Natural killer cell treated with Interleukin-12 subunit alpha and Interleukin-12 subunit beta and Interleukin-15 and Interleukin-18, amount 100 ng/mL, for 72 hours (primary cell): ENCODE measurements around the gene RESF1. TPM values are rescaled to one million over a fixed set of nuclear protein-coding genes. Genes with fewer than 3 reads are reported as not detected.
A peak's percentile ranks its signal among the peaks of the same experiment; 100 is the strongest.

Source experiments
- ATAC-seq, 2 donors: fragments of 150-1000 bp; cut with Tn5 transposase in 1 of 2; sonication (Bioruptor Pico), chemical (Tn5 transposase) in 1 of 2; 2 replicates each; pipeline ENCODE4 v1.10.0; 2021
- DNase-seq: peaks from one replicate; pipeline ENCODE4 v3.0.0; 2022; ENCODE audit warnings: low spot score
- H3K27ac Mint-ChIP-seq, 2 donors: 1 replicate in 1 of 2; 2 replicates in 1 of 2; pipeline ENCODE4 v1.8.0; 2022; ENCODE audit warnings: mixed read lengths in 2 of 2, mild to moderate bottlenecking in 1 of 2, moderate library complexity in 1 of 2
- H3K27me3 Mint-ChIP-seq, 2 donors: 1 replicate in 1 of 2; 2 replicates in 1 of 2; pipeline ENCODE4 v1.8.0; 2022; ENCODE audit warnings: mixed read lengths in 2 of 2
- H3K36me3 Mint-ChIP-seq: one replicate; pipeline ENCODE4 v1.8.0; 2022; ENCODE audit warnings: mixed read lengths
- H3K4me1 Mint-ChIP-seq, 2 donors: 1 replicate in 1 of 2; 2 replicates in 1 of 2; pipeline ENCODE4 v1.8.0; 2022; ENCODE audit warnings: low read depth in 2 of 2, mixed read lengths in 2 of 2, mild to moderate bottlenecking in 1 of 2
- H3K4me3 Mint-ChIP-seq: one replicate; pipeline ENCODE4 v1.8.0; 2022; ENCODE audit warnings: mixed read lengths
- H3K9me3 Mint-ChIP-seq: 2 replicates; pipeline ENCODE4 v1.8.0; 2022; ENCODE audit warnings: mixed read lengths
- total RNA-seq, 2 donors: library from RNA; stranded (reverse); gene quantifications; one replicate each; pipeline ENCODE4 v1.2.3, GENCODE V29; 2022

The RESF1 gene
- total RNA-seq, 2 donors from 2014 or later = 71.7 to 107 TPM

GRCh38 chr12:31967539-31967938, 8.3 kb downstream of the RESF1 start:
- Mint-ChIP-seq H3K27ac (peak overlapping the region; percentile 93 to 96), H3K27me3 (no peaks in the 10 kb centered on the region), H3K36me3 (peaks cover 52% of the 10 kb centered on the region), H3K9me3 (peaks cover 5% of the 10 kb centered on the region), H3K4me1 (peaks cover 60 to 64% of the 10 kb centered on the region in 2 donors), H3K4me3 (peak overlapping the region; percentile 68)
- no peak for ATAC-seq
- DNase-seq = no peak

DNA sequence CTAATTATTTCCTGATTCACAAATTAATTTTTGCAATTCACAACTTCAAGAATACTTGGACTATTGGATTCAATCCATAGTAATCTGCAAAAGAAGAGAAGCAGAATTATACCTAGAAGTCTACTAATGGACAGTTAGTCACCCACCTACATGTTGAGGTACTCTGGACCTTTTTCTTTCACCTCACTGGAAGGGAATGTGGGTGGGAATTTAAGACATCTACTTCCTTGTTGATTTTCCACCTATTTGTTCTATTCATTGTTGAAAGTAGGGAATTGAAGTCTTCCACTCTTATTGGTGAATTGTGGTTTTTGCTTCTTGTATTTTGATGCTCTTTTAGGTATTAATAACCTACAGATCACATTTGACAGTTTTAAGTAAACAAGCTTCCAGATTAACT, 11.0 kb downstream of the RESF1 start:
- H3K27me3 Mint-ChIP-seq = no peaks in the 10 kb centered on the region

GRCh38 chr12:31973818-31974217, 14.6 kb downstream of the RESF1 start:
- Mint-ChIP-seq H3K27ac (peak overlapping the region; percentile 57 to 90), H3K27me3 (no peaks in the 10 kb centered on the region), H3K4me3 (peak overlapping the region; percentile 48), H3K9me3 (peaks cover 4% of the 10 kb centered on the region), H3K36me3 (peaks cover 68% of the 10 kb centered on the region), H3K4me1 (peaks cover 35 to 45% of the 10 kb centered on the region in 2 donors)
- DNase-seq (no peak), ATAC-seq (no peak)

More for the DNA sequence above, 11.0 kb downstream of the RESF1 start:
- ATAC-seq (no peak), DNase-seq (no peak)
- H3K36me3 Mint-ChIP-seq = peaks cover 57% of the 10 kb centered on the region
- peaks cover 4% of the 10 kb centered on the region for H3K9me3 Mint-ChIP-seq
- H3K27ac Mint-ChIP-seq = peak overlapping the region; percentile 48 to 85
- no peak overlapping the region for H3K4me3 Mint-ChIP-seq
- H3K4me1 Mint-ChIP-seq = peaks cover 58 to 64% of the 10 kb centered on the region in 2 donors

- ATAC-seq = peak; percentile 54 to 86
- H3K27ac Mint-ChIP-seq = peak overlapping the region; percentile 57 to 90
- DNase-seq = no peak
- H3K36me3 Mint-ChIP-seq = peaks cover 73% of the 10 kb centered on the region
- H3K4me3 Mint-ChIP-seq = peak overlapping the region; percentile 48
- H3K4me1 Mint-ChIP-seq = peaks cover 30 to 41% of the 10 kb centered on the region in 2 donors
- H3K9me3 Mint-ChIP-seq = peaks cover 4% of the 10 kb centered on the region
- no peaks in the 10 kb centered on the region for H3K27me3 Mint-ChIP-seq
These were observed 15.5 kb downstream of the RESF1 start for GRCh38 chr12:31974673-31975072.

DNA sequence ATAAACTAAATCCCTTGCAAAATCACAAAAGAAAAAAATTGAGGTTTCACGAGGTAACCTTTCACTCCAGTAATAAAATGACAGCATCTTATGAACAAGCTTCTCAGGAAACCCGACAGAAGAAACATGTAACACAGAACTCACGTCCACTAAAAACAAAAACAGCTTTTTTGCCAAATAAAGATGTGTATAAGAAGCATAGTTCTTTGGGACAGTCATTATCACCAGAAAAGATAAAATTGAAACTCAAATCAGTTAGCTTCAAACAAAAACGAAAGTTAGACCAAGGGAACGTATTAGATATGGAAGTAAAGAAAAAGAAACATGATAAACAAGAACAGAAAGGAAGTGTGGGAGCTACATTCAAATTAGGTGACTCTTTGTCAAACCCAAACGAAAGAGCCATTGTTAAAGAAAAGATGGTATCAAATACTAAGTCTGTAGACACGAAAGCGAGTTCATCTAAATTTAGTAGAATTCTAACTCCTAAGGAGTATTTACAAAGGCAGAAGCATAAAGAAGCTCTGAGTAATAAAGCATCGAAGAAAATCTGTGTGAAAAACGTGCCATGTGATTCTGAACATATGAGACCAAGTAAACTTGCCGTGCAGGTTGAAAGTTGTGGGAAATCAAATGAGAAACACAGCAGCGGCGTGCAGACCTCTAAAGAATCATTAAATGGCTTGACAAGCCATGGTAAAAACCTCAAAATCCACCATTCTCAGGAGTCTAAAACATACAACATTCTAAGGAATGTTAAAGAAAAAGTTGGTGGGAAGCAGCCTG, 25.8 kb downstream of the RESF1 start:
- DNase-seq (no peak), ATAC-seq (peak; percentile 11 to 73)
- H3K36me3 Mint-ChIP-seq = peaks cover 77% of the 10 kb centered on the region
- H3K27ac Mint-ChIP-seq = peak overlapping the region; percentile 72 to 81
- H3K9me3 Mint-ChIP-seq = peaks cover 27% of the 10 kb centered on the region
- no peaks in the 10 kb centered on the region for H3K27me3 Mint-ChIP-seq
- peak overlapping the region; percentile 64 for H3K4me3 Mint-ChIP-seq
- peaks cover 52 to 68% of the 10 kb centered on the region in 2 donors for H3K4me1 Mint-ChIP-seq

DNA sequence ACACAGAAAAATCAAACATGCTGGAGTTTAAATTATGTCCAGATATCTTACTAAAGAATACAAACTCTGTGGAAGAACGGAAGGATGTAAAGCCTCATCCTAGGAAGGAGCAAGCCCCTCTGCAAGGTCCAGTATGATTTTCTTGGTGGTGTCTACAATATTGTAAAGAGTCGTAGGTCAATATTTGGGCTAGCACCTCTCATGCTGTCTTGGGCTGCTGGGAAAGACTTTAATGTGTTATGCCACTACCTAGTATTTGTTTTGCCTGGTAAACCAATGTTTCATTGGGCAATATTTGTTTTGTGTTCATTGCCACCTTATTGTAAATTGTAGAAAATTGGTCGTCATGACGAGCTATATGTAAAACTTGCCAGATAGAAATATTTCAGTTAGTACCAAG, 26.6 kb downstream of the RESF1 start:
- Mint-ChIP-seq H3K9me3 (peaks cover 28% of the 10 kb centered on the region), H3K27ac (peak overlapping the region; percentile 72 to 81), H3K4me3 (peak overlapping the region; percentile 64), H3K36me3 (peaks cover 82% of the 10 kb centered on the region), H3K27me3 (no peaks in the 10 kb centered on the region), H3K4me1 (peaks cover 59 to 75% of the 10 kb centered on the region in 2 donors)
- no peak for DNase-seq
- ATAC-seq = no peak

DNA sequence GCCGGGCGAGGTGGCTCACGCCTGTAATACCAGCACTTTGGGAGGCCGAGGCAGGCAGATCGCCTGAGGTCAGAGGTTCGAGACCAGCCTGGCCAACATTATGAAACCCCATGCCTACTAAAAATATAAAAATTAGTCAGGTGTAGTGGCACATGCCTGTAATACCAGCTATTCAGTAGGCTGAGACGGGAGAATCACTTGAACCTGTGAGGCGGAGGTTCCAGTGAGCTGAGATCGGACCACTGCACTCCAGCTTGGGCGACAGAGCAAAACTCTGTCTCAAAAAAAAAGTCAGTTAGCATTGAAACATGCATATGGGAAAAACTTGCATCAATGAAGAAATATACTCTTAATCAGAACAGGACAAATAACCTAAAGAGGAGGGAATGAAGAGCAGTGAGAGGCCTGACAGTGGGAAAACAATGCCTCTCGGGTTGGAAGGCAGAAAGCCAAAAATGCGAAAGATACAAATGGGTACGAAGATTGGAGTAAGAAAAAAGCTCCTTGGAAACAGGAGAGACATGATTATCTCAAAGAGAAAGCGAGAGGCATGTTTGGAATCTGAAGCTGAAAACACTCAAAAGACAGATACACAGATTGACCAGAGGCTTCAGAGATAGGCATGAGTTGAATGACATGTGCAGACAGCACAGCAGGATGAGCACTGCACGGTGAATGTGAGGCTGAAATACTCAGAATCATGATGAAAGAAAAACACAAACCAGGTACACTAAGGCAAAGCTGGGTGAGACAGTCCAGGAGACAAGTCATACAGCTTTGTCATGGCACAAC, 30.6 kb downstream of the RESF1 start:
- DNase-seq (no peak), ATAC-seq (no peak)
- Mint-ChIP-seq H3K27ac (peak overlapping the region; percentile 84 to 93), H3K9me3 (peaks cover 9% of the 10 kb centered on the region), H3K4me3 (peak overlapping the region; percentile 64), H3K36me3 (peaks cover 54% of the 10 kb centered on the region), H3K4me1 (peaks cover 46 to 55% of the 10 kb centered on the region in 2 donors), H3K27me3 (no peaks in the 10 kb centered on the region)

- ATAC-seq (peak; percentile 74 to 75), DNase-seq (no peak)
- Mint-ChIP-seq H3K4me1 (peaks cover 34 to 41% of the 10 kb centered on the region in 2 donors), H3K36me3 (peaks cover 40% of the 10 kb centered on the region), H3K27ac (peak overlapping the region; percentile 84 to 93), H3K4me3 (peak overlapping the region; percentile 64), H3K27me3 (no peaks in the 10 kb centered on the region), H3K9me3 (peaks cover 5% of the 10 kb centered on the region)
These were observed 31.9 kb downstream of the RESF1 start for GRCh38 chr12:31991146-31991545.

- no peaks in the 10 kb centered on the region for H3K27me3 Mint-ChIP-seq
- peak overlapping the region; percentile 64 for H3K4me3 Mint-ChIP-seq
- DNase-seq (no peak), ATAC-seq (peak; percentile 62 to 87)
- peaks cover 28 to 35% of the 10 kb centered on the region in 2 donors for H3K4me1 Mint-ChIP-seq
- peaks cover 5% of the 10 kb centered on the region for H3K9me3 Mint-ChIP-seq
- peak overlapping the region; percentile 84 to 93 for H3K27ac Mint-ChIP-seq
- peaks cover 34% of the 10 kb centered on the region for H3K36me3 Mint-ChIP-seq
These were observed 32.6 kb downstream of the RESF1 start for GRCh38 chr12:31991815-31992214.

- Mint-ChIP-seq H3K27ac (no peak overlapping the region), H3K27me3 (no peaks in the 10 kb centered on the region), H3K36me3 (no peaks in the 10 kb centered on the region), H3K9me3 (no peaks in the 10 kb centered on the region), H3K4me1 (peaks cover 0 to 4% of the 10 kb centered on the region in 2 donors), H3K4me3 (no peak overlapping the region)
- ATAC-seq (no peak), DNase-seq (no peak)
These were observed 40.5 kb downstream of the RESF1 start for GRCh38 chr12:31999692-32000091.

- H3K27me3 Mint-ChIP-seq = no peaks in the 10 kb centered on the region
- no peak overlapping the region for H3K4me3 Mint-ChIP-seq
- no peaks in the 10 kb centered on the region for H3K9me3 Mint-ChIP-seq
- no peak overlapping the region for H3K27ac Mint-ChIP-seq
- peaks cover 0 to 4% of the 10 kb centered on the region in 2 donors for H3K4me1 Mint-ChIP-seq
- DNase-seq (no peak), ATAC-seq (no peak)
- H3K36me3 Mint-ChIP-seq = no peaks in the 10 kb centered on the region
These were observed 41.3 kb downstream of the RESF1 start for GRCh38 chr12:32000373-32001005.

GRCh38 chr12:32002848-32003493, 43.8 kb downstream of the RESF1 start:
- DNase-seq = no peak

DNA sequence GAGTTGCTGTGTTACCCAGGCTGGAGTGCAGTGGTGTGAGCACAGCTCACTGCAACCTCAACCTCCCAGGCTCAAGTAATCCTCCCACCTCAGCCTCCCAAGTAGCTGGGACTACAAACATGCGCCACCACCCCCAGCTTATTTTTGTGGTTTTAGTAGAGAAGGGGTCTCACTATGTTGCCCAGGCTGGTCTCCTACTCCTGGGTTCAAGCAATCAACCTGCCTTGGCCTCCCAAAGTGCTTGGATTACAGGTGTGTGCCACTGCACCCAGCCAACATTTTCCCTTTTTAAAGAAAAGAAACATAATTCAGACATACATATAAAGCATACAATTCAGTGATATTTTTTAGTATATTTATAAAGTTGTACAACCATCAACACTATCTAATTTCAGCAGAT, 44.4 kb downstream of the RESF1 start:
- Mint-ChIP-seq H3K27me3 (no peaks in the 10 kb centered on the region), H3K27ac (no peak overlapping the region), H3K4me1 (peaks cover 0 to 8% of the 10 kb centered on the region in 2 donors), H3K9me3 (no peaks in the 10 kb centered on the region), H3K36me3 (no peaks in the 10 kb centered on the region), H3K4me3 (no peak overlapping the region)
- ATAC-seq = no peak
- DNase-seq = no peak

More at GRCh38 chr12:32002848-32003493, 43.8 kb downstream of the RESF1 start:
- H3K4me1 Mint-ChIP-seq = peaks cover 0 to 8% of the 10 kb centered on the region in 2 donors
- H3K27me3 Mint-ChIP-seq = no peaks in the 10 kb centered on the region
- H3K9me3 Mint-ChIP-seq = no peaks in the 10 kb centered on the region
- H3K36me3 Mint-ChIP-seq = no peaks in the 10 kb centered on the region
- no peak for ATAC-seq
- no peak overlapping the region for H3K4me3 Mint-ChIP-seq
- peak overlapping the region in 1 of 2 donors; percentile 56 for H3K27ac Mint-ChIP-seq
